Measurements from ENCODE around the gene SUPT5H. TPM values are rescaled to one million over a fixed set of nuclear protein-coding genes. Genes with fewer than 3 reads are reported as not detected.

The SUPT5H gene
- polyA plus RNA-seq, 1 donor from 2014 or later, result 92.5 TPM

- no peaks in the 10 kb centered on the region for H3K27me3 ChIP-seq (ENCODE audit: insufficient read depth, low read depth, low read length)
- H2AFZ ChIP-seq (ENCODE audit: low read depth, low read length), result peak overlapping the region; percentile 69
- H3K4me3 ChIP-seq (ENCODE audit: low read length), result peak overlapping the region; percentile 84
- H3K9me3 ChIP-seq (ENCODE audit: low read length), result no peaks in the 10 kb centered on the region
- no peaks in the 10 kb centered on the region for H3F3A ChIP-seq (ENCODE audit: insufficient read depth, low read length, poor library complexity, severe bottlenecking)
- no peaks in the 10 kb centered on the region for H3K79me2 ChIP-seq (replicated peaks; ENCODE audit: insufficient read depth, low read length)
- peak overlapping the region; percentile 62 for H3K4me2 ChIP-seq (ENCODE audit: low read length)
- peak overlapping the region; percentile 65 for H3K9ac ChIP-seq (ENCODE audit: low read length)
- no peaks in the 10 kb centered on the region for H3K36me3 ChIP-seq (ENCODE audit: insufficient read depth, low read length)
- peak; percentile 18 for TF ChIP-seq SMC3 (conservative IDR thresholded peaks at IDR 0.05; ENCODE audit: poor library complexity)
- peak; percentile 51 for TF ChIP-seq POLR2AphosphoS5 (IDR thresholded peaks at IDR 0.05)
- TF ChIP-seq REST (IDR thresholded peaks at IDR 0.05; ENCODE audit: borderline replicate concordance), result peak; percentile 24
- TF ChIP-seq MXI1 (conservative IDR thresholded peaks at IDR 0.05; ENCODE audit: poor library complexity, severe bottlenecking), result peak; percentile 95
- peak; percentile 32 for TF ChIP-seq EP300 (conservative IDR thresholded peaks at IDR 0.05; ENCODE audit: poor library complexity, severe bottlenecking)
- TF ChIP-seq TAF1 (IDR thresholded peaks at IDR 0.05; ENCODE audit: low read depth), result no peak
- no peaks in the 10 kb centered on the region for H4K20me1 ChIP-seq (ENCODE audit: insufficient read depth)
- peak overlapping the region; percentile 37 for H3K27ac ChIP-seq (ENCODE audit: low read length)
- no peaks in the 10 kb centered on the region for H3K9me2 ChIP-seq (ENCODE audit: insufficient read depth, low read length)
Observed at GRCh38 chr19:39506944-39507714, 61.7 kb downstream of the SUPT5H start.

- H3K79me2 ChIP-seq (replicated peaks; ENCODE audit: insufficient read depth, low read length), result no peaks in the 10 kb centered on the region
- H3K27ac ChIP-seq (ENCODE audit: low read length), result no peak overlapping the region
- peak overlapping the region; percentile 65 for H3K9ac ChIP-seq (ENCODE audit: low read length)
- H3F3A ChIP-seq (ENCODE audit: insufficient read depth, low read length, poor library complexity, severe bottlenecking), result no peaks in the 10 kb centered on the region
- peak overlapping the region; percentile 29 for H2AFZ ChIP-seq (ENCODE audit: low read depth, low read length)
- TF ChIP-seq SMC3 (conservative IDR thresholded peaks at IDR 0.05; ENCODE audit: poor library complexity), result no peak
- no peak for TF ChIP-seq REST (IDR thresholded peaks at IDR 0.05; ENCODE audit: borderline replicate concordance)
- no peak for TF ChIP-seq CTCF (IDR thresholded peaks at IDR 0.05; ENCODE audit: poor library complexity, severe bottlenecking)
- no peak for TF ChIP-seq MXI1 (conservative IDR thresholded peaks at IDR 0.05; ENCODE audit: poor library complexity, severe bottlenecking)
- no peak for TF ChIP-seq EZH2 (IDR thresholded peaks at IDR 0.05; ENCODE audit: borderline replicate concordance, insufficient read depth, low read length, poor library complexity, severe bottlenecking)
- TF ChIP-seq EP300 (conservative IDR thresholded peaks at IDR 0.05; ENCODE audit: poor library complexity, severe bottlenecking), result no peak
- no peak for TF ChIP-seq TAF1 (IDR thresholded peaks at IDR 0.05; ENCODE audit: low read depth)
- TF ChIP-seq POLR2AphosphoS5 (IDR thresholded peaks at IDR 0.05), result no peak
- TF ChIP-seq RAD21 (conservative IDR thresholded peaks at IDR 0.05), result no peak
- no peaks in the 10 kb centered on the region for H3K9me3 ChIP-seq (ENCODE audit: low read length)
- no peaks in the 10 kb centered on the region for H3K9me2 ChIP-seq (ENCODE audit: insufficient read depth, low read length)
- peak overlapping the region; percentile 62 for H3K4me2 ChIP-seq (ENCODE audit: low read length)
- no peaks in the 10 kb centered on the region for H3K36me3 ChIP-seq (ENCODE audit: insufficient read depth, low read length)
- H4K20me1 ChIP-seq (ENCODE audit: insufficient read depth), result no peaks in the 10 kb centered on the region
- peaks cover under 1% of the 10 kb centered on the region for H3K27me3 ChIP-seq (ENCODE audit: insufficient read depth, low read depth, low read length)
- peak overlapping the region; percentile 84 for H3K4me3 ChIP-seq (ENCODE audit: low read length)
Observed at GRCh38 chr19:39507715-39508364, 62.5 kb downstream of the SUPT5H start.

Data from neural cell (in vitro differentiated cells).